Mesothelial cell of epicardium (in vitro differentiated cells): ENCODE results near the gene MDK. TPM values are rescaled to one million over a fixed set of nuclear protein-coding genes. Genes with fewer than 3 reads are reported as not detected.

ENCODE experiments used
- DNase-seq, 2 experiments: peaks; one replicate each; pipeline ENCODE4 v3.0.0; 2021; ENCODE audit warnings: low spot score in 2 of 2; ENCODE audit not compliant: unreplicated experiment in 2 of 2
- H3K27ac Mint-ChIP-seq: 2 replicates; pipeline ENCODE4 v1.8.0; 2021; ENCODE audit warnings: mixed read lengths
- H3K27me3 Mint-ChIP-seq: 2 replicates; pipeline ENCODE4 v1.8.0; 2021; ENCODE audit warnings: low read depth, mixed read lengths
- H3K36me3 Mint-ChIP-seq: 2 replicates; pipeline ENCODE4 v1.8.0; 2021; ENCODE audit warnings: mixed read lengths
- H3K4me1 Mint-ChIP-seq: 2 replicates; pipeline ENCODE4 v1.8.0; 2021; ENCODE audit warnings: mixed read lengths
- H3K4me3 Mint-ChIP-seq: 2 replicates; pipeline ENCODE4 v1.8.0; 2021; ENCODE audit warnings: mild to moderate bottlenecking, moderate library complexity, mixed read lengths
- H3K9me3 Mint-ChIP-seq: 2 replicates; pipeline ENCODE4 v1.8.0; 2021; ENCODE audit warnings: mixed read lengths
- total RNA-seq: library from RNA; stranded (reverse); gene quantifications from 3 replicates; pipeline ENCODE4 v1.2.1, GENCODE V29; 2021
- TF ChIP-seq, protein P1 (sequence below): fragments of 200-600 bp; sonication (generic); IDR thresholded peaks from one replicate; pipeline ENCODE4 v1.5.0; 2021; ENCODE audit warnings: antibody characterized with exemption; ENCODE audit not compliant: unreplicated experiment

The MDK gene
- total RNA-seq, 1 donor from 2014 or later: 1,586 TPM

DNA sequence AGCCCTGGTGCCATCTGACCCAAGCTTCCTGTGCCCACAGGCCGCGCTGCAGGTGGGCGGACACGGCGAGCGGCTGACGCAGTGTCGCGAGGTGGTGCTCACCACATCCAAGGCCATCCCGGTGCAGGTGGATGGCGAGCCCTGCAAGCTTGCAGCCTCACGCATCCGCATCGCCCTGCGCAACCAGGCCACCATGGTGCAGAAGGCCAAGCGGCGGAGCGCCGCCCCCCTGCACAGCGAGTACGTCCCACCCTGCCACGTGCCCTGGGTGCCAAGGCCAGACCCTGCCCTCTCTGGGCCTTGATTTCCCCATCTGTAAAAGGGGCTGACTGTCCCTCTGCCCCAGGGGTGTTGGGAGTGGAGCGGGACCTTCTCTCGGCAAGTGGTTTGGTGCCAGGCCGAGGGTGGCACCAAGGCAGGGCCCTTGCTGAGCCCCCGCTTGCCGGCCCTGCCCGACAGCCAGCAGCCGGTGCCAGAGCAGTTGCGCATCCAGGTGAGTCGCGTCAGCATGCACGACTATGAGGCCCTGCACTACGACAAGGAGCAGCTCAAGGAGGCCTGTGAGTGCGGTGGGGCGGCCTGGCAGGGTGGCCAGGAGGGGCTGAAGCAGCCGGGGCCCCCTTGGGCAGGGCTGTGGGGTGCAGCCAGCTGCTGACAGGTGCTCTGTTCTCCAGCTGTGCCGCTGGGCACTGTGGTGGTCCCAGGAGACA lies 5.9 kb upstream of the MDK start:
- H3K27ac Mint-ChIP-seq: no peak overlapping the region
- DNase-seq: no peak
- TF ChIP-seq, protein P1, sequence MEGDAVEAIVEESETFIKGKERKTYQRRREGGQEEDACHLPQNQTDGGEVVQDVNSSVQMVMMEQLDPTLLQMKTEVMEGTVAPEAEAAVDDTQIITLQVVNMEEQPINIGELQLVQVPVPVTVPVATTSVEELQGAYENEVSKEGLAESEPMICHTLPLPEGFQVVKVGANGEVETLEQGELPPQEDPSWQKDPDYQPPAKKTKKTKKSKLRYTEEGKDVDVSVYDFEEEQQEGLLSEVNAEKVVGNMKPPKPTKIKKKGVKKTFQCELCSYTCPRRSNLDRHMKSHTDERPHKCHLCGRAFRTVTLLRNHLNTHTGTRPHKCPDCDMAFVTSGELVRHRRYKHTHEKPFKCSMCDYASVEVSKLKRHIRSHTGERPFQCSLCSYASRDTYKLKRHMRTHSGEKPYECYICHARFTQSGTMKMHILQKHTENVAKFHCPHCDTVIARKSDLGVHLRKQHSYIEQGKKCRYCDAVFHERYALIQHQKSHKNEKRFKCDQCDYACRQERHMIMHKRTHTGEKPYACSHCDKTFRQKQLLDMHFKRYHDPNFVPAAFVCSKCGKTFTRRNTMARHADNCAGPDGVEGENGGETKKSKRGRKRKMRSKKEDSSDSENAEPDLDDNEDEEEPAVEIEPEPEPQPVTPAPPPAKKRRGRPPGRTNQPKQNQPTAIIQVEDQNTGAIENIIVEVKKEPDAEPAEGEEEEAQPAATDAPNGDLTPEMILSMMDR: no peak
- no peaks in the 10 kb centered on the region for H3K27me3 Mint-ChIP-seq
- H3K4me3 Mint-ChIP-seq: no peak overlapping the region
- H3K4me1 Mint-ChIP-seq: peaks cover 6% of the 10 kb centered on the region
- peaks cover 9% of the 10 kb centered on the region for H3K36me3 Mint-ChIP-seq
- H3K9me3 Mint-ChIP-seq: no peaks in the 10 kb centered on the region

DNA sequence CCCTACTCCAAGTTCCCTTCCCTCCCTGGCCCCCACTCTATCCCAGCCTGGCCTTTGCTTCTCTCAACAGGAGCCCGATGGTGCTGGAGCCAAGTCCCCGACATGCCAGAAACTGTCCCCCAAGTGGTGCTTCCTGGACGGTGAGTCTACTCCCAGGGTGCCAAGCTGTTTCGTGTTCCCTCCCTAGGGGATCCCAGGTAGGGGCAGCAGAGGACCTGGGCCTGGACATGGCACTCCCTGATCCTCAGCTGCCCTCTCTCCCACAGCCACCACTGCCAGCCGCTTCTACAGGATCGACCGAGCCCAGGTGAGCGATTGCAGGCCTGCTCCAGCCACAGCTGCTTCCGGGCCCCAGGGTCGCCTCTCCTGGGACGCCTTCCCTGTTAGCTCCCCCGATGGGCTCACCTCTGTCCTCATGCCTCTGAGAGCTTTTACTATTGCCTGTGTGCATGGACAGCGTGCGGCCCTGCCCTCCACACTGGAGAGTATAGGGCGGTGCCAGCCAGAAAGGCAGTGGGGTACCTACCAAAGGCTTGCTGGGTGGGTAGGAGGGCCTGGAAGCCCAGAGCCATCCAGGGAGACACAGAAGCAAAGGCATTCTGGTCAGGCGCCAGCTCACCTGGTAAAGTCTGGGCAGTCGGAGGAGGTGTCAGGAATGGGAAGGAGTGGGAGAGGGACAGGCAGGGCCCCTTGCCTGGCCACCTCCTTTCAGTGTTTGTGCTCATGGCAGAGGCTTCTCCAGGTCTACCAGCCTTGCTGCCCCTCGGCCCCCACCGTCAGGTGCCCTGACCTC lies 5.0 kb upstream of the MDK start:
- DNase-seq: no peak
- no peaks in the 10 kb centered on the region for H3K9me3 Mint-ChIP-seq
- peak overlapping the region; percentile 16 for H3K27ac Mint-ChIP-seq

DNA sequence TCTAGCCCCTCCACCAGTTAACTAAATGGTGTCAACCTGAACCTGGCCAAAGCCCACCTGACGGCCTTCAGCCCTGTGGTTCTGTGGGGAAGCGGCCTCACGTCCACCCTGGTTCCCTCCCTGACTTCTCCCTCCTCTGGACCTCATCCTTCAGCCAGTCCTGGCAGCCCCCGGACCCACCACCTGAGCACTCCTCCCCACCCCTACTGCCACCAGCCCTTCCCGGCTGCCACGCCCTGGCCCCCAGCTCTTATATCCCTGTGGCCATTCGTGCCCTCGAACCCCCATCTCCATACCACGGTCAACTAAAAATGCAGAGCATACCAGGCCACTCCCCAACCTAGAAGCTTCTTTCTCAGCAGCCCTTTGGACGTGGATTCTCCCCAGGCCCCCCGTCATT lies 4.2 kb upstream of the MDK start:
- TF ChIP-seq, protein P1: no peak
- Mint-ChIP-seq H3K4me3 (no peak overlapping the region), H3K27me3 (no peaks in the 10 kb centered on the region), H3K27ac (no peak overlapping the region), H3K4me1 (peaks cover 9% of the 10 kb centered on the region), H3K9me3 (no peaks in the 10 kb centered on the region), H3K36me3 (peaks cover 9% of the 10 kb centered on the region)
- no peak for DNase-seq

More for the DNA sequence above, 5.0 kb upstream of the MDK start:
- H3K36me3 Mint-ChIP-seq: peaks cover 9% of the 10 kb centered on the region
- TF ChIP-seq, protein P1: no peak
- peaks cover 6% of the 10 kb centered on the region for H3K4me1 Mint-ChIP-seq
- H3K4me3 Mint-ChIP-seq: no peak overlapping the region
- no peaks in the 10 kb centered on the region for H3K27me3 Mint-ChIP-seq

DNA sequence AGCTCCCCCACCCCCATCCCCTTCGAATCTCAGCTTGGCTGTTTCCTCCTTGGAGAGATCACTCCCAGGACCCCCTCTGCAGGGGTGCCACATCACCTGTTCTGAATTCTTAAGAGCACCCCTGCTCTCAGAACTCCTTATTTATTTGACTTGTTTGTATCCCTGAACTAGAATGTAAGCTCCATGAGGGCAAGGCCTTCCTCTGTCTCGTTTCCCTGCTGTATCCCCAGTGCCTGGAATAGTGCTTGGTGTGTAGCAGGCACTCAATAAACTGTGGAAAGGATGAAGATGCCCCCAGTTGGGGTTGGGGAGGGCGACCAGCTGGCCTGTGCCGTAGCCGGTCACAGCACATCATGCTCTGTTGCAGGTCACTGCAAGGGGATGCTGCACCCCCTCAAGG lies 3.6 kb upstream of the MDK start:
- peaks cover 9% of the 10 kb centered on the region for H3K36me3 Mint-ChIP-seq
- H3K4me3 Mint-ChIP-seq: no peak overlapping the region
- H3K27ac Mint-ChIP-seq: no peak overlapping the region
- DNase-seq: no peak
- TF ChIP-seq, protein P1: no peak
- H3K27me3 Mint-ChIP-seq: no peaks in the 10 kb centered on the region
- no peaks in the 10 kb centered on the region for H3K9me3 Mint-ChIP-seq
- H3K4me1 Mint-ChIP-seq: peaks cover 11% of the 10 kb centered on the region

DNA sequence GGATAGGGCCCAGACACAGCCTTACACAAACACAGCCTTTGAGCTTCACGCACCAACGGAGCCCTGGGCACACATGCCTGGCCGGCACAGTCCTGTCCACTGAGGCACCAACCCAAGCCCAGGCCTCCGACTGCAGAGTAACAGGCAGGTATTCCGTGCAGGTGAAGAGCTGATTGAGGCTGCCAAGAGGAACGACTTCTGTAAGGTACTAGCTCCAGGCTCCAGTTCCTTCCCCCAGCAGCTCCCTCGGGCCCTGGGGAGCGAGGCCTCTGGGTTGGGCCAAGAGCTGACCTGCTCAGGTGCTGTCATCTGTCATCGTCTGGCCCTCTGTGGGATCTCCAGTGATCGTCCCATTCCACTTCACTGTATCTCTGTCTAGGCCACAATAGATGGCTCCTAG lies 3.2 kb upstream of the MDK start:
- Mint-ChIP-seq H3K4me3 (no peak overlapping the region), H3K27me3 (no peaks in the 10 kb centered on the region), H3K4me1 (peaks cover 15% of the 10 kb centered on the region), H3K27ac (no peak overlapping the region), H3K36me3 (peaks cover 9% of the 10 kb centered on the region), H3K9me3 (no peaks in the 10 kb centered on the region)
- TF ChIP-seq, protein P1: no peak
- no peak for DNase-seq
